ENCODE data around the gene SIPA1L2.

The SIPA1L2 gene

DNA sequence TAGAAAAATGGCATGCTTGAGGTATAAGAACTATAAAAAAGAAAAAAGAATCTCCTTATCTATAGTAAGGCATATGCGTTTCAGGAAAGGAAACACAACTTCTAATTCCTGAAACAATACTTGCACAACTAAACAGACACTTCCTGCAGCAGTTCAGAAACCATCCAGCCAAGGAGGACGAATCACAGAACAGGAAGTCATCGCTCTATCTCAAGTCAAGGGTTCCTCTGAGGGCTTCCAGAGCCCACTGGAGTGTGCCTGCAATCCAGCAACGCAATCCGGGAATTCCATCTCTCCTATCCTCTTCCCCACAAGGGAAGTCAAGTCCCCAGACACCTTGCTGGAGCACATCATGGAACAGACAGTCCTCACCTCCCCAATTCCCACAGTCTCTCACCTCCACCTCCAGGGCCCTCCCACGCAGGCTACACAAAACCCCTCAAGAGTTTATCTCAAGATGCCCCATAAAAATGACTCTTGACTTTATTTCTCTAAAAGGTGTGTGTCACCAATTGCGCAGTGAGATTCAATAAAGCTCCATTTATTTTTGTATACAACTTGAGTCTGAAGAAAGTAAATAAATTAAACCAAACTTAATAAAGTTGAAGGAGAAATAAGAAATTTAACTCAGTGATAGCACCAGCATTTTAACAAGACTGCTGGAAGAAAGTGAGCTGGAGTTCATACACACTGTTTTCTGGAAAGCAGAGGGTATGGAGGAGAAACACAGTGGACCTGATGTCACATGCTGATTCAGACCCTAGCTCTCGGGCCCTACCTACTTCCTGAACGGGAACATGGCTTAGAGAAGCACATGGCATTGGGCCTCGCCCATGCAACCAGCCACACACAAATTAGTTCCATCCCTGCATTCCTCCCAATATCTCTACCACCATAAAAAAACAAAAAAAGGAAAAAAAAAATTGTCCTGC lies 39.9 kb downstream of the SIPA1L2 start:
- no peak for DNase-seq (ENCODE audit: low read depth in 2 of 2)

DNA sequence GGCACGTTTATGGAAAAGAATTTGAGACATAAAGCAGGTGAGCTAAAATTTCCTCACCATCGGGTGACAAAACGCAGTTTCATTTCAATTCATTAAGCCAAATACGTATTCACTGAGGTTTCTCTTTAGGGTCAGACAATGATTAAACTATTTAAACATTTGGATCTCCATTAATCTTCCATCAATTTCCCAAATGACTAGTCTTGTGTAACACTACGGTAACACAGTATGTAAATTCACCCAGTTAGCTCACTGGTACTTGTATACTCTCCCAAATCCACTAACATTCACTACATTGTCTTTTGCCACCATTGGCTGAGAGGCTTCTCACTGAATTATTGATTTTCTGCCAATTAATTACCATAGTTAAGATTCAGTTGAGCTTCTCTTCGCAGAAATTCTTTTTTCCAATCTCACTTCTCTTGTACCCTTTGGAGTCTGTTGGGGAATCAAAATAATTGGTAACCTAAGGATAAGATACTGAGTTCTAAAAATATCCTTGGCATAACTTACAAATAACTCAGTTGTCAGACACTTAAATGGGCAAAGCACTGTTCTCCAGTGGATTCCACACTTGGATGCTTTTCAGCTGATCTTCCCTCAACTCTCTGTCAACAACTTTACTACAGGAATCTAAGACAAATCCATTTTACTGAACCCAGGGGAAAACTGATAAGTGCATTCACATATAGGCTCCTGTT lies 40.7 kb downstream of the SIPA1L2 start:
- DNase-seq (ENCODE audit: low read depth in 2 of 2), result no peak

- DNase-seq (ENCODE audit: low read depth in 2 of 2), result no peak
These were observed 42.6 kb downstream of the SIPA1L2 start for GRCh38 chr1:232587141-232588008.

DNA sequence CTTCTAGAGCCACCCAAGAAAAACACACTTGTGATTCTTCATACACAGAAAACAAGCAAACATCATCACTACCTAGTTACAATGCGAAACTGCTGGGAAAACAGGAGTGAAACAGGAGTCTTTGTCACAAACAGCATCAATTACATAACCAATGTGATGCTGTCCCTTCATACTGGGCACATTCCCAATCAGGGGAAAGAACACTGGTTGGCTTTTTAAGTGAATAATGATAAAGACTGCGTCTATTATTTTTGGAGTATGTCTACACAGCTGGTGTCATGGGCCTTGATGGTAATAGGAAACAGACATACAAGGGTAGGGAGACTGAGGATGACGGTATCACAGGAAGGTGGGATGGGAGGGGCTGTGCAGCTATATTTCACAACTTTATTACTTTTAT lies 43.3 kb downstream of the SIPA1L2 start:
- DNase-seq (ENCODE audit: low read depth in 2 of 2), result no peak

DNA sequence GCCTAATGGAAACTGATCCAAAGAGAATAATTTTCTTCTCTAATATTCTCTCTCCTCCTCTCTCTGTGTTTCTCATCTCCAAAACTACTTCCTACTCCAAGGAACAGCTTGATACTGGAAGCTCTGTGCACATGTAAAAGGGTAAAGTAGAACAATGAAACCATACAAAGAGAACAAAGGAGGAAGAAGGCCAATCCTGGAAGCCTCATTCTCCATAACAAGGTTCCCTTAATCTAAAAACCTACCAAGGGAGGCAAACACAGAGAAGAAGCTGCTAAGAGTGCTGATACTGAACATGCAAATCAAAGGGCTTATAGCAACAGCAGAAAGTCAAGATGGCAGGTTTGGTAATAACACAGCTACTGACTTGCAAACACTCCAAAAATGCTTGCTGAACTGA lies 44.4 kb downstream of the SIPA1L2 start:
- DNase-seq (ENCODE audit: low read depth in 2 of 2), result no peak

- DNase-seq (ENCODE audit: low read depth in 2 of 2), result no peak
These were observed 48.0 kb downstream of the SIPA1L2 start for GRCh38 chr1:232581932-232582331.
